Endometrial microvascular endothelial cells (primary cell): Measurements from ENCODE around the gene BICDL2. TPM values are rescaled to one million over a fixed set of nuclear protein-coding genes. Genes with fewer than 3 reads are reported as not detected.

Experiments
- in situ Hi-C: cut with HindIII; loops from 2 replicates; pipeline ENCODE4 v1.10.0; 2017; ENCODE audit warnings: low sequenced_read_pairs, low pct_unique_long_range_greater_than_20kb; ENCODE audit errors: inconsistent ontology term
- total RNA-seq: library from RNA; depleted of rRNA; stranded (reverse); fragments of >200 nt; gene quantifications from one replicate; pipeline ENCODE4 v1.2.3, GENCODE V29; 2015; ENCODE audit errors: inconsistent ontology term

BICDL2 gene
- total RNA-seq, 1 donor from 2014 or later: not detected

GRCh38 chr16:2979669-2980226 is 57.0 kb downstream of the BICDL2 start:
- in situ Hi-C loops: no loop called here

Other genes starting within 250 kb of the BICDL2 start
- not detected for gene PRSS33, start 249.4 kb downstream of the BICDL2 start, total RNA-seq
- gene PRSS41, start 238.5 kb downstream of the BICDL2 start, total RNA-seq: not detected
- gene PRSS21, start 219.7 kb downstream of the BICDL2 start, total RNA-seq: 1.0 TPM
- gene ZG16B, start 206.6 kb downstream of the BICDL2 start, total RNA-seq: not detected
- not detected for gene PRSS22, start 178.8 kb downstream of the BICDL2 start, total RNA-seq
- gene FLYWCH2, start 153.7 kb downstream of the BICDL2 start, total RNA-seq: 44.1 TPM
- 42.6 TPM for gene FLYWCH1, start 125.0 kb downstream of the BICDL2 start, total RNA-seq
- gene KREMEN2, start 72.7 kb downstream of the BICDL2 start, total RNA-seq: not detected
- gene PAQR4, start 67.6 kb downstream of the BICDL2 start, total RNA-seq: 27.3 TPM
- 32.3 TPM for gene PKMYT1, start 56.5 kb downstream of the BICDL2 start, total RNA-seq
- gene CLDN9, start 24.0 kb downstream of the BICDL2 start, total RNA-seq: not detected
- gene CLDN6, start 18.8 kb downstream of the BICDL2 start, total RNA-seq: not detected
- 263 TPM for gene TNFRSF12A, start 16.6 kb downstream of the BICDL2 start, total RNA-seq
- 13.2 TPM for gene HCFC1R1, start 13.0 kb downstream of the BICDL2 start, total RNA-seq
- gene THOC6, start 12.9 kb downstream of the BICDL2 start, total RNA-seq: 23.8 TPM
- gene MMP25, start 9.6 kb upstream of the BICDL2 start, total RNA-seq: not detected
- gene IL32, start 28.7 kb upstream of the BICDL2 start, total RNA-seq: 364 TPM
- gene ZSCAN10, start 62.4 kb upstream of the BICDL2 start, total RNA-seq: not detected
- 16.2 TPM for gene ZNF205, start 75.6 kb upstream of the BICDL2 start, total RNA-seq
- gene ZNF213, start 98.1 kb upstream of the BICDL2 start, total RNA-seq: 3.5 TPM
- not detected for gene OR1F1, start 151.3 kb upstream of the BICDL2 start, total RNA-seq
- gene ZNF200, start 198.2 kb upstream of the BICDL2 start, total RNA-seq: 9.8 TPM
- not detected for gene MEFV, start 219.7 kb upstream of the BICDL2 start, total RNA-seq
- gene ZNF263, start 246.5 kb upstream of the BICDL2 start, total RNA-seq: 44.5 TPM